SK-N-SH treated with all-trans-retinoic acid at 6 μM for 48 hours (cell line): Measurements from ENCODE around the gene UGGT1.
A peak's percentile ranks its signal among the peaks of the same experiment; 100 is the strongest.

Experiments
- ATAC-seq: fragments of 200-7000 bp; cut with Tn5 transposase; 3 replicates; pipeline ENCODE4 v1.9.1; 2020; ENCODE audit warnings: mild to moderate bottlenecking, moderate library complexity
- ARNTL ChIP-seq: fragments of 450-650 bp; formaldehyde crosslinking; IDR thresholded peaks from 2 replicates; pipeline ENCODE4 v1.5.0; 2020; ENCODE audit warnings: low read depth, mild to moderate bottlenecking, moderate library complexity, borderline replicate concordance
- BACH2 ChIP-seq: fragments of 250-450 bp; sonication (Bioruptor Pico); IDR thresholded peaks from 2 replicates; pipeline ENCODE4 v1.9.0; 2021; ENCODE audit warnings: mild to moderate bottlenecking, borderline replicate concordance
- CREB5 ChIP-seq: fragments of 250-450 bp; sonication (Bioruptor Pico); IDR thresholded peaks from 2 replicates; pipeline ENCODE4 v1.5.1; 2020; ENCODE audit warnings: low read depth, mild to moderate bottlenecking, moderate library complexity
- CSDC2 ChIP-seq: fragments of 250-450 bp; sonication (Bioruptor Pico); IDR thresholded peaks from 2 replicates; pipeline ENCODE4 v1.5.0; 2020; ENCODE audit warnings: mild to moderate bottlenecking, moderate library complexity
- ESRRG ChIP-seq: fragments of 250-450 bp; sonication (Bioruptor Pico); IDR thresholded peaks from 2 replicates; pipeline ENCODE4 v1.6.1; 2021; ENCODE audit warnings: mild to moderate bottlenecking
- GLIS3 ChIP-seq: fragments of 250-450 bp; sonication (Bioruptor Pico); IDR thresholded peaks from 2 replicates; pipeline ENCODE4 v1.5.0; 2020; ENCODE audit warnings: mild to moderate bottlenecking, moderate library complexity
- ISL1 ChIP-seq: fragments of 250-450 bp; sonication (Bioruptor Pico); IDR thresholded peaks from 2 replicates; pipeline ENCODE4 v2.1.2; 2022; ENCODE audit warnings: mild to moderate bottlenecking, moderate library complexity
- OSR1 ChIP-seq: fragments of 250-450 bp; sonication (Bioruptor Pico); IDR thresholded peaks from 2 replicates; pipeline ENCODE4 v1.8.0; 2022; ENCODE audit warnings: moderate library complexity, mild to moderate bottlenecking, inconsistent platforms
- PATZ1 ChIP-seq: fragments of 250-450 bp; sonication (Bioruptor Pico); IDR thresholded peaks from 2 replicates; pipeline ENCODE4 v1.8.0; 2020; ENCODE audit warnings: mild to moderate bottlenecking, moderate library complexity, borderline replicate concordance
- PPARA ChIP-seq: fragments of 250-450 bp; sonication (Bioruptor Pico); IDR thresholded peaks from 2 replicates; pipeline ENCODE4 v1.5.0; 2020; ENCODE audit warnings: mild to moderate bottlenecking, borderline replicate concordance
- RARB ChIP-seq: fragments of 250-450 bp; sonication (Bioruptor Pico); IDR thresholded peaks from 2 replicates; pipeline ENCODE4 v1.8.0; 2021; ENCODE audit warnings: mild to moderate bottlenecking, moderate library complexity
- SNAI2 ChIP-seq: fragments of 250-450 bp; sonication (Bioruptor Pico); IDR thresholded peaks from 2 replicates; pipeline ENCODE4 v1.5.0; 2020; ENCODE audit warnings: mild to moderate bottlenecking, moderate library complexity
- TCF4 ChIP-seq: fragments of 250-450 bp; sonication (Bioruptor Pico); IDR thresholded peaks from 2 replicates; pipeline ENCODE4 v1.8.0; 2021; ENCODE audit warnings: mild to moderate bottlenecking, moderate library complexity, borderline replicate concordance
- ZC3H10 ChIP-seq: fragments of 250-450 bp; sonication (Bioruptor Pico); IDR thresholded peaks from 2 replicates; pipeline ENCODE4 v1.5.1; 2021; ENCODE audit warnings: mild to moderate bottlenecking, moderate library complexity
- ZFP3 ChIP-seq: fragments of 250-450 bp; sonication (Bioruptor Pico); IDR thresholded peaks from 2 replicates; pipeline ENCODE4 v1.5.0; 2020; ENCODE audit warnings: mild to moderate bottlenecking, moderate library complexity
- ZFP30 ChIP-seq: fragments of 450-650 bp; formaldehyde crosslinking; IDR thresholded peaks from 2 replicates; pipeline ENCODE4 v1.5.0; 2022; ENCODE audit warnings: mild to moderate bottlenecking, moderate library complexity
- ZNF565 ChIP-seq: fragments of 450-650 bp; formaldehyde crosslinking; conservative IDR thresholded peaks from 2 replicates; pipeline ENCODE4 v1.5.0; 2020; ENCODE audit warnings: low read depth, mild to moderate bottlenecking, moderate library complexity
- ZNF70 ChIP-seq: fragments of 450-650 bp; formaldehyde crosslinking; IDR thresholded peaks from 2 replicates; pipeline ENCODE4 v1.5.0; 2020; ENCODE audit warnings: mild to moderate bottlenecking, moderate library complexity
- ZNF8 ChIP-seq: fragments of 450-650 bp; formaldehyde crosslinking; IDR thresholded peaks from 2 replicates; pipeline ENCODE4 v1.5.0; 2020; ENCODE audit warnings: mild to moderate bottlenecking, moderate library complexity
- TF ChIP-seq, protein P1 (sequence below): fragments of 250-450 bp; sonication (Bioruptor Pico); IDR thresholded peaks from 2 replicates; pipeline ENCODE4 v1.5.1; 2021; ENCODE audit warnings: mild to moderate bottlenecking, moderate library complexity
- TF ChIP-seq, protein P2 (sequence below): fragments of 250-450 bp; sonication (Bioruptor Pico); IDR thresholded peaks from 2 replicates; pipeline ENCODE4 v1.5.0; 2020; ENCODE audit warnings: mild to moderate bottlenecking, moderate library complexity
- TF ChIP-seq, protein P3 (sequence below): fragments of 250-450 bp; sonication (Bioruptor Pico); IDR thresholded peaks from 2 replicates; pipeline ENCODE4 v1.8.0; 2021; ENCODE audit warnings: low read depth, mild to moderate bottlenecking, moderate library complexity, borderline replicate concordance

Gene UGGT1

DNA sequence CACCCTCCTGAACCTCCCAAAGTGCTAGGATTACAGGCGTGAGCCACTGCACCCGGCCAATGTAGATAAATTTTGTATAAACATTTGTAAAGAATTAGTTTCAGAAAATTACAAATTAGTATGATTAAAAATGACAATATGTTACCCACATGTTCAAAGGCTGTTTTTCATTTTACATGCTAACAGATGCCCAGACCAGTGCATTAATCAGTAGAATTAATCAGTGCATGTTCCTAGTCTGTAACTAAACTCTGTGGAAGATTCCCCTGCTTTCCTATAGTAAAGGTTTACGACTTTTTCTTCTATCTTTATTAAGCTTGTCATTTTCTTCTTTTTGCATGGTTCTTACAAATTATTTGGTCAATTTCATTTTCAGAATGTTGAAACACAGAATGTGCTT, 65.8 kb downstream of the UGGT1 start:
- ATAC-seq, result no peak; the same call in 2 of the 3 replicates
- TF ChIP-seq CSDC2 (CRISPR knock-in tag) (no peak), ZFP30 (peak; percentile 63), TCF4 (CRISPR knock-in tag) (peak; percentile 98), RARB (no peak), ZNF565 (CRISPR knock-in tag) (no peak), ISL1 (no peak), BACH2 (CRISPR knock-in tag) (no peak), ZC3H10 (CRISPR knock-in tag) (no peak), ZNF70 (CRISPR knock-in tag) (no peak), OSR1 (CRISPR knock-in tag) (no peak), ESRRG (CRISPR knock-in tag) (no peak), ZFP3 (no peak), GLIS3 (no peak), ARNTL (CRISPR knock-in tag) (no peak), PATZ1 (CRISPR knock-in tag) (no peak), SNAI2 (CRISPR knock-in tag) (no peak)
- TF ChIP-seq, protein P1, sequence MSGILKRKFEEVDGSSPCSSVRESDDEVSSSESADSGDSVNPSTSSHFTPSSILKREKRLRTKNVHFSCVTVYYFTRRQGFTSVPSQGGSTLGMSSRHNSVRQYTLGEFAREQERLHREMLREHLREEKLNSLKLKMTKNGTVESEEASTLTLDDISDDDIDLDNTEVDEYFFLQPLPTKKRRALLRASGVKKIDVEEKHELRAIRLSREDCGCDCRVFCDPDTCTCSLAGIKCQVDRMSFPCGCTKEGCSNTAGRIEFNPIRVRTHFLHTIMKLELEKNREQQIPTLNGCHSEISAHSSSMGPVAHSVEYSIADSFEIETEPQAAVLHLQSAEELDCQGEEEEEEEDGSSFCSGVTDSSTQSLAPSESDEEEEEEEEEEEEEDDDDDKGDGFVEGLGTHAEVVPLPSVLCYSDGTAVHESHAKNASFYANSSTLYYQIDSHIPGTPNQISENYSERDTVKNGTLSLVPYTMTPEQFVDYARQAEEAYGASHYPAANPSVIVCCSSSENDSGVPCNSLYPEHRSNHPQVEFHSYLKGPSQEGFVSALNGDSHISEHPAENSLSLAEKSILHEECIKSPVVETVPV (CRISPR knock-in tag), result no peak
- TF ChIP-seq, protein P2, sequence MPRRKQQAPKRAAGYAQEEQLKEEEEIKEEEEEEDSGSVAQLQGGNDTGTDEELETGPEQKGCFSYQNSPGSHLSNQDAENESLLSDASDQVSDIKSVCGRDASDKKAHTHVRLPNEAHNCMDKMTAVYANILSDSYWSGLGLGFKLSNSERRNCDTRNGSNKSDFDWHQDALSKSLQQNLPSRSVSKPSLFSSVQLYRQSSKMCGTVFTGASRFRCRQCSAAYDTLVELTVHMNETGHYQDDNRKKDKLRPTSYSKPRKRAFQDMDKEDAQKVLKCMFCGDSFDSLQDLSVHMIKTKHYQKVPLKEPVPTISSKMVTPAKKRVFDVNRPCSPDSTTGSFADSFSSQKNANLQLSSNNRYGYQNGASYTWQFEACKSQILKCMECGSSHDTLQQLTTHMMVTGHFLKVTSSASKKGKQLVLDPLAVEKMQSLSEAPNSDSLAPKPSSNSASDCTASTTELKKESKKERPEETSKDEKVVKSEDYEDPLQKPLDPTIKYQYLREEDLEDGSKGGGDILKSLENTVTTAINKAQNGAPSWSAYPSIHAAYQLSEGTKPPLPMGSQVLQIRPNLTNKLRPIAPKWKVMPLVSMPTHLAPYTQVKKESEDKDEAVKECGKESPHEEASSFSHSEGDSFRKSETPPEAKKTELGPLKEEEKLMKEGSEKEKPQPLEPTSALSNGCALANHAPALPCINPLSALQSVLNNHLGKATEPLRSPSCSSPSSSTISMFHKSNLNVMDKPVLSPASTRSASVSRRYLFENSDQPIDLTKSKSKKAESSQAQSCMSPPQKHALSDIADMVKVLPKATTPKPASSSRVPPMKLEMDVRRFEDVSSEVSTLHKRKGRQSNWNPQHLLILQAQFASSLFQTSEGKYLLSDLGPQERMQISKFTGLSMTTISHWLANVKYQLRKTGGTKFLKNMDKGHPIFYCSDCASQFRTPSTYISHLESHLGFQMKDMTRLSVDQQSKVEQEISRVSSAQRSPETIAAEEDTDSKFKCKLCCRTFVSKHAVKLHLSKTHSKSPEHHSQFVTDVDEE (CRISPR knock-in tag), result peak; percentile 38; the same call in 1 of the 2 replicates
- TF ChIP-seq, protein P3, sequence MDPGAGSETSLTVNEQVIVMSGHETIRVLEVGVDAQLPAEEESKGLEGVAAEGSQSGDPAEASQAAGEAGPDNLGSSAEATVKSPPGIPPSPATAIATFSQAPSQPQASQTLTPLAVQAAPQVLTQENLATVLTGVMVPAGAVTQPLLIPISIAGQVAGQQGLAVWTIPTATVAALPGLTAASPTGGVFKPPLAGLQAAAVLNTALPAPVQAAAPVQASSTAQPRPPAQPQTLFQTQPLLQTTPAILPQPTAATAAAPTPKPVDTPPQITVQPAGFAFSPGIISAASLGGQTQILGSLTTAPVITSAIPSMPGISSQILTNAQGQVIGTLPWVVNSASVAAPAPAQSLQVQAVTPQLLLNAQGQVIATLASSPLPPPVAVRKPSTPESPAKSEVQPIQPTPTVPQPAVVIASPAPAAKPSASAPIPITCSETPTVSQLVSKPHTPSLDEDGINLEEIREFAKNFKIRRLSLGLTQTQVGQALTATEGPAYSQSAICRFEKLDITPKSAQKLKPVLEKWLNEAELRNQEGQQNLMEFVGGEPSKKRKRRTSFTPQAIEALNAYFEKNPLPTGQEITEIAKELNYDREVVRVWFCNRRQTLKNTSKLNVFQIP (CRISPR knock-in tag), result no peak

GRCh38 chr2:128157644-128158043, 66.6 kb downstream of the UGGT1 start:
- TF ChIP-seq ZFP3, result no peak
- no peak for TF ChIP-seq CSDC2 (CRISPR knock-in tag)
- no peak for TF ChIP-seq OSR1 (CRISPR knock-in tag)
- TF ChIP-seq BACH2 (CRISPR knock-in tag), result no peak
- no peak for TF ChIP-seq SNAI2 (CRISPR knock-in tag)
- TF ChIP-seq PPARA (CRISPR knock-in tag), result no peak
- no peak for TF ChIP-seq ZFP30
- TF ChIP-seq, protein P1 (CRISPR knock-in tag), result no peak
- no peak for TF ChIP-seq ZNF8 (CRISPR knock-in tag)
- TF ChIP-seq ESRRG (CRISPR knock-in tag), result no peak
- TF ChIP-seq, protein P2 (CRISPR knock-in tag), result no peak
- TF ChIP-seq, protein P3 (CRISPR knock-in tag), result no peak
- no peak for TF ChIP-seq ZNF565 (CRISPR knock-in tag)
- TF ChIP-seq CREB5, result no peak
- no peak for TF ChIP-seq ZNF70 (CRISPR knock-in tag)
- ATAC-seq, result no peak
